Measurements from ENCODE around the gene MICAL2.

DNA sequence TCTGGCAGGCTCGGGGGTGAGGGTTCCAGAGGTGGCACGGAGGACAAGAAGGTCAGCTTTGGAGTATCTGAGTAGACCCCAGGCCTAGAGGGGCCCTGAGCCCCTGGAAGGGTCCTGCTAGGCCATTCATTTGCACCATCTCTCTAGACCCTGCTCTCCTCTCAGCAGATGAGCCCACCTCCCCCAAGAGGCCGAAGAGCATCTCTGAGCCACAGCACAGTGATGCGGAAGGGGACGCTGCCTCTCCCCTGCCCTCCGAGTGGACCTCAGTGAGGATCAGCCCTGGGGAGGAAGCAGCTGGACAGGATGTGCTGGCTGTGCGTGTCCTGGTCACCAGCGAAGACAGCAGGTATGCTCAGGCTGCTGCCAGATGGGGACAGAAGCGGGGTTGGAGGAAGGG lies 165.4 kb downstream of the MICAL2 start:
- no peak for TF ChIP-seq POLR2A (IDR thresholded peaks at IDR 0.05; ENCODE audit: low read depth, low read length)
- TF ChIP-seq POLR2AphosphoS5 (IDR thresholded peaks at IDR 0.05; ENCODE audit: low read depth, low read length), result no peak
- TF ChIP-seq TAF1 (IDR thresholded peaks at IDR 0.05; ENCODE audit: low read depth, low read length), result no peak
- no peak for TF ChIP-seq PAX5 (IDR thresholded peaks at IDR 0.05; ENCODE audit: insufficient read depth, low read length, severe bottlenecking)
- no peak for TF ChIP-seq SPI1 (IDR thresholded peaks at IDR 0.05; ENCODE audit: low read depth, low read length)
- no peak for TF ChIP-seq POU2F2 (IDR thresholded peaks at IDR 0.05; ENCODE audit: low read depth, low read length)
